Embryonic facial prominence (tissue), 1 donor: Measurements from ENCODE around the gene NDUFAF7.
"Not testable (repeated sequence)": the region's sequence is repeated elsewhere in the genome, so short reads cannot be mapped to it uniquely, and the experiment has no call there.

Source experiments
- DNase-seq: peaks from one replicate; pipeline ENCODE4 v3.0.0-alpha.2; 2016; ENCODE audit errors: extremely low spot score

Gene NDUFAF7

GRCh38 chr2:37215250-37215649, 16.2 kb upstream of the NDUFAF7 start:
- no peak for DNase-seq

GRCh38 chr2:37219046-37219445, 12.4 kb upstream of the NDUFAF7 start:
- peak; percentile 37 for DNase-seq

- DNase-seq, result no peak
These were observed 8.3 kb upstream of the NDUFAF7 start for GRCh38 chr2:37223131-37223530.

GRCh38 chr2:37224063-37224462, 7.4 kb upstream of the NDUFAF7 start:
- no peak for DNase-seq

GRCh38 chr2:37225129-37225528, 6.3 kb upstream of the NDUFAF7 start:
- not testable (repeated sequence) for DNase-seq

- DNase-seq, result no peak
These were observed 4.6 kb upstream of the NDUFAF7 start for GRCh38 chr2:37226863-37227262.

GRCh38 chr2:37228788-37229187, 2.7 kb upstream of the NDUFAF7 start:
- DNase-seq, result no peak

- DNase-seq, result no peak
These were observed 877 bp upstream of the NDUFAF7 start for GRCh38 chr2:37230581-37230980.

GRCh38 chr2:37232131-37232933, 874 bp downstream of the NDUFAF7 start:
- DNase-seq, result no peak

- DNase-seq, result no peak
These were observed 12.0 kb downstream of the NDUFAF7 start for GRCh38 chr2:37243435-37243834.

- DNase-seq, result no peak
These were observed 12.6 kb downstream of the NDUFAF7 start for GRCh38 chr2:37244017-37244416.

- DNase-seq, result no peak
These were observed 13.3 kb downstream of the NDUFAF7 start for GRCh38 chr2:37244755-37245154.

- DNase-seq, result no peak
These were observed 14.7 kb downstream of the NDUFAF7 start for GRCh38 chr2:37246205-37246604.

- no peak for DNase-seq
These were observed 19.6 kb downstream of the NDUFAF7 start for GRCh38 chr2:37250869-37251740.

GRCh38 chr2:37262522-37262921, 31.1 kb downstream of the NDUFAF7 start:
- DNase-seq, result no peak

GRCh38 chr2:37263839-37264238, 32.4 kb downstream of the NDUFAF7 start:
- DNase-seq, result no peak

- no peak for DNase-seq
These were observed 36.2 kb downstream of the NDUFAF7 start for GRCh38 chr2:37267685-37268084.

- DNase-seq, result no peak
These were observed 36.7 kb downstream of the NDUFAF7 start for GRCh38 chr2:37268111-37268510.

- DNase-seq, result no peak
These were observed 40.1 kb downstream of the NDUFAF7 start for GRCh38 chr2:37271376-37272067.

- DNase-seq, result no peak
These were observed 43.0 kb downstream of the NDUFAF7 start for GRCh38 chr2:37274359-37274965.

GRCh38 chr2:37276291-37276690, 44.8 kb downstream of the NDUFAF7 start:
- no peak for DNase-seq

- DNase-seq, result no peak
These were observed 50.5 kb downstream of the NDUFAF7 start for GRCh38 chr2:37281916-37282315.
